Chondrocyte (in vitro differentiated cells): ENCODE data around the gene MSS51. TPM values are rescaled to one million over a fixed set of nuclear protein-coding genes. Genes with fewer than 3 reads are reported as not detected.

Experiments used
- DNase-seq: peaks from one replicate; pipeline ENCODE4 v3.0.0; 2021; ENCODE audit warnings: mixed read lengths, low spot score
- H3K27ac Mint-ChIP-seq: one replicate; pipeline ENCODE4 v1.8.0; 2021; ENCODE audit warnings: mild to moderate bottlenecking, moderate library complexity, mixed read lengths; ENCODE audit not compliant: unreplicated experiment
- H3K27me3 Mint-ChIP-seq: 2 replicates; pipeline ENCODE4 v1.8.0; 2021; ENCODE audit warnings: low read depth, mixed read lengths
- H3K36me3 Mint-ChIP-seq: 2 replicates; pipeline ENCODE4 v1.8.0; 2021; ENCODE audit warnings: low read depth, mixed read lengths
- H3K4me1 Mint-ChIP-seq: 2 replicates; pipeline ENCODE4 v1.8.0; 2021; ENCODE audit warnings: low read depth, mild to moderate bottlenecking, mixed read lengths
- H3K4me3 Mint-ChIP-seq: one replicate; pipeline ENCODE4 v1.8.0; 2021; ENCODE audit warnings: mild to moderate bottlenecking, moderate library complexity, mixed read lengths; ENCODE audit not compliant: unreplicated experiment
- H3K9me3 Mint-ChIP-seq: 2 replicates; pipeline ENCODE4 v1.8.0; 2021; ENCODE audit warnings: low read depth, mixed read lengths
- CTCF ChIP-seq: fragments of 200-600 bp; sonication (generic); IDR thresholded peaks from 2 replicates; pipeline ENCODE4 v1.5.0; 2021; ENCODE audit warnings: antibody characterized with exemption, mild to moderate bottlenecking, moderate library complexity
- total RNA-seq: library from RNA; stranded (reverse); gene quantifications from 3 replicates; pipeline ENCODE4 v1.2.1, GENCODE V29; 2021

Gene MSS51
- total RNA-seq, 1 donor from 2014 or later = 1.4 TPM

- Mint-ChIP-seq H3K4me1 (no peaks in the 10 kb centered on the region), H3K36me3 (peaks cover 44% of the 10 kb centered on the region), H3K27ac (no peak overlapping the region), H3K9me3 (no peaks in the 10 kb centered on the region), H3K27me3 (no peaks in the 10 kb centered on the region), H3K4me3 (no peak overlapping the region)
- TF ChIP-seq CTCF = no peak
- no peak for DNase-seq
These were observed 46.8 kb downstream of the MSS51 start for GRCh38 chr10:73386583-73386982.

- no peaks in the 10 kb centered on the region for H3K4me1 Mint-ChIP-seq
- no peak overlapping the region for H3K27ac Mint-ChIP-seq
- H3K9me3 Mint-ChIP-seq = no peaks in the 10 kb centered on the region
- H3K4me3 Mint-ChIP-seq = no peak overlapping the region
- H3K36me3 Mint-ChIP-seq = peaks cover 38% of the 10 kb centered on the region
- no peak for DNase-seq
- H3K27me3 Mint-ChIP-seq = no peaks in the 10 kb centered on the region
- no peak for TF ChIP-seq CTCF
These were observed 54.2 kb downstream of the MSS51 start for GRCh38 chr10:73379064-73379748.

DNA sequence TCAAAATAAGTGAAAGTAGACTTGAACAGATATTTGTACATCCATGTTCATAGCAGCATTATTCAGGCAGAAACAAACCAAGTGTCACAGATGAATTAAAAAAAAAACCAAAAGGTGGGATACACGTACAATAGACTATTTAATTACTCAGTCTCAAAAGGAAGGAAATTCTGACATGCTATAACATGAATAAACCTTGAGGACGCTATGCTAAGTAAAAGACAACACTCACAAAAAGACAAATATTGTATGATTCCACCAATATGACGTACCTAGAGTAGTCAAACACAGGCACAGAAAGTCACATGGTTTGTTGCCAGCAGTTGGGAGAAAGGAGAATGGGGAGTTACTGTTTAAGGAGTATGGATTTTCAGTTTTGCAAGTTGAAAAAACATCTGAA lies 56.7 kb downstream of the MSS51 start:
- Mint-ChIP-seq H3K4me1 (no peaks in the 10 kb centered on the region), H3K36me3 (peaks cover 35% of the 10 kb centered on the region), H3K27ac (no peak overlapping the region), H3K4me3 (no peak overlapping the region), H3K9me3 (no peaks in the 10 kb centered on the region), H3K27me3 (no peaks in the 10 kb centered on the region)
- no peak for DNase-seq
- TF ChIP-seq CTCF = no peak

Other genes starting within 250 kb of the MSS51 start
- gene DNAJC9, start 186.3 kb downstream of the MSS51 start, total RNA-seq = 17.1 to 27.3 TPM (median 17.6 TPM) in 3 replicates
- 63.3 to 84.6 TPM (median 66.7 TPM) in 3 replicates for gene MRPS16, start 180.9 kb downstream of the MSS51 start, total RNA-seq
- 0.42 to 1.4 TPM (median 0.59 TPM) in 3 replicates for gene CFAP70, start 74.7 kb downstream of the MSS51 start, total RNA-seq
- 93.5 to 102 TPM (median 94.7 TPM) in 3 replicates for gene ANXA7, start 19.5 kb downstream of the MSS51 start, total RNA-seq
- 59.4 to 61.1 TPM (median 60.5 TPM) in 3 replicates for gene PPP3CB, start 62.5 kb upstream of the MSS51 start, total RNA-seq
- gene USP54, start 157.8 kb upstream of the MSS51 start, total RNA-seq = 5.8 to 11.6 TPM (median 6.5 TPM) in 3 replicates
- 4.2 to 18.4 TPM (median 5.2 TPM) in 3 replicates for gene MYOZ1, start 207.9 kb upstream of the MSS51 start, total RNA-seq
- gene SYNPO2L, start 222.5 kb upstream of the MSS51 start, total RNA-seq = 0.13 to 0.45 TPM in 2 of 3 replicates, not detected in the other